ENCODE results near the gene NADK2. TPM values are rescaled to one million over a fixed set of nuclear protein-coding genes. Genes with fewer than 3 reads are reported as not detected.

NADK2 gene
- total and polyA plus RNA-seq, 7 donors: 7.8 to 57.9 (median 39.6) TPM

DNA sequence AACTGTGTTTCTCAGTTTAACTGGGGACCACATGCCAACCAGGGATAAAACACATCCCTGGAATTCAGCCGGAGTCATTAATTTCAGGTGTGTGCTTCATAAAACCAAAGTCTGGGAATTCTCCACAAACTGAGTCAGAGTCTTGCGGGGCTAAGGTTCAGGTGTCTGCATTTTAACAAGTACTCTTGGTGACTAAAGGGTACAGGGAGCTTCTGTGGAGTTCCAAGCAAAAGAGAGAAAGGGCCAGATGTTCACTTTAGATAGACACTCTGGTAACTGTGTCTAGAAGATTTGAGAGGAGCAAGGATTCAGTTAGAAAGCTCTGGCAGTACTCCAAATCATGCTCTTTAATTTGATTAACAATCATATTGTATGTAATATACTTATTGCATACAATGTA, 4.0 kb downstream of the NADK2 start:
- Histone ChIP-seq H3K9me3 (no peaks in the 10 kb centered on the region), H3K27me3 (no peaks in the 10 kb centered on the region), H3K27ac (peak overlapping the region; percentile 99 to 100 (median 99)), H3K36me3 (no peaks in the 10 kb centered on the region), H3K4me3 (no peak overlapping the region), H3K4me1 (peaks cover 0 to 53% (median 46%) of the 10 kb centered on the region in 4 donors)
- TF ChIP-seq, protein P1, sequence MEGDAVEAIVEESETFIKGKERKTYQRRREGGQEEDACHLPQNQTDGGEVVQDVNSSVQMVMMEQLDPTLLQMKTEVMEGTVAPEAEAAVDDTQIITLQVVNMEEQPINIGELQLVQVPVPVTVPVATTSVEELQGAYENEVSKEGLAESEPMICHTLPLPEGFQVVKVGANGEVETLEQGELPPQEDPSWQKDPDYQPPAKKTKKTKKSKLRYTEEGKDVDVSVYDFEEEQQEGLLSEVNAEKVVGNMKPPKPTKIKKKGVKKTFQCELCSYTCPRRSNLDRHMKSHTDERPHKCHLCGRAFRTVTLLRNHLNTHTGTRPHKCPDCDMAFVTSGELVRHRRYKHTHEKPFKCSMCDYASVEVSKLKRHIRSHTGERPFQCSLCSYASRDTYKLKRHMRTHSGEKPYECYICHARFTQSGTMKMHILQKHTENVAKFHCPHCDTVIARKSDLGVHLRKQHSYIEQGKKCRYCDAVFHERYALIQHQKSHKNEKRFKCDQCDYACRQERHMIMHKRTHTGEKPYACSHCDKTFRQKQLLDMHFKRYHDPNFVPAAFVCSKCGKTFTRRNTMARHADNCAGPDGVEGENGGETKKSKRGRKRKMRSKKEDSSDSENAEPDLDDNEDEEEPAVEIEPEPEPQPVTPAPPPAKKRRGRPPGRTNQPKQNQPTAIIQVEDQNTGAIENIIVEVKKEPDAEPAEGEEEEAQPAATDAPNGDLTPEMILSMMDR (IDR thresholded peaks at IDR 0.05): no peak
- TF ChIP-seq POLR2A (IDR thresholded peaks at IDR 0.05) (no peak), POLR2AphosphoS5 (IDR thresholded peaks at IDR 0.05) (no peak), EP300 (IDR thresholded peaks at IDR 0.05) (no peak)
- DNase-seq: no peak
- WGBS, 2 donors: 39 to 77% methylated on average over 2 of the region's 2 CpGs
- intact Hi-C loops (cut with DNase I): no loop called here

- no peak for DNase-seq
- H3K27ac ChIP-seq: peak overlapping the region in 3 of 4 donors; percentile 99 to 100 (median 99)
- H3K4me3 ChIP-seq: no peak overlapping the region
- no peak for TF ChIP-seq POLR2A (IDR thresholded peaks at IDR 0.05)
- TF ChIP-seq, protein P1 (IDR thresholded peaks at IDR 0.05): no peak
- TF ChIP-seq POLR2AphosphoS5 (IDR thresholded peaks at IDR 0.05): no peak
- TF ChIP-seq EP300 (IDR thresholded peaks at IDR 0.05): no peak
- H3K36me3 ChIP-seq: no peaks in the 10 kb centered on the region
- intact Hi-C loops (cut with DNase I): no loop called here
- H3K27me3 ChIP-seq: no peaks in the 10 kb centered on the region
- H3K9me3 ChIP-seq: no peaks in the 10 kb centered on the region
- peaks cover 0 to 47% (median 44%) of the 10 kb centered on the region in 4 donors for H3K4me1 ChIP-seq
Measured at GRCh38 chr5:36236801-36237200, 4.9 kb downstream of the NADK2 start.

DNA sequence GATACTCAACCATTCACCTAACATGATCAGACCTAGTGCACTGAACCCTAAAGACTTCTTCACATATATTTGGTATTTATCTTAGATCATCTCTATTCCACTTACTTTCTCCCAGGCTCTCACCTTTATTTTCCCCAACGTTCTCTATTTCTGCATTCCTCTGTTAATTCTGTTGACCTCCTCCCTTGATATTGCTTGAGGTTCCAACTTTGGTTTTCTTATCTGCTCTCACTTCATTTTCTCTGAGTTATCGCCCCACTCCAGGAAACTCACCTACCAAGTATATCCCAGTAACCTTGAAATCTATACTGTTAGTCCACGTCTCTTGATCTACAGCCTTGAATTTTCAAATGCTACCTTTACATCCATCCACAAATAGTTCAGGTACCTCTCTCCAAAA, 9.2 kb downstream of the NADK2 start:
- H3K4me3 ChIP-seq: no peak overlapping the region
- H3K27ac ChIP-seq: no peak overlapping the region
- H3K9me3 ChIP-seq: no peaks in the 10 kb centered on the region
- H3K36me3 ChIP-seq: no peaks in the 10 kb centered on the region
- DNase-seq: no peak
- 84 to 93% methylated on average over 3 of the region's 3 CpGs for WGBS, 2 donors
- H3K27me3 ChIP-seq: no peaks in the 10 kb centered on the region
- TF ChIP-seq POLR2A (IDR thresholded peaks at IDR 0.05): no peak
- no peak for TF ChIP-seq POLR2AphosphoS5 (IDR thresholded peaks at IDR 0.05)
- TF ChIP-seq EP300 (IDR thresholded peaks at IDR 0.05): no peak
- TF ChIP-seq, protein P1 (IDR thresholded peaks at IDR 0.05): no peak
- intact Hi-C loops (cut with DNase I): no loop called here
- H3K4me1 ChIP-seq: peaks cover 0 to 40% (median 23%) of the 10 kb centered on the region in 4 donors

GRCh38 chr5:36230151-36230790, 11.5 kb downstream of the NADK2 start:
- H3K27ac ChIP-seq: peak overlapping the region in 2 of 4 donors; percentile 9 to 16
- TF ChIP-seq, protein P1 (IDR thresholded peaks at IDR 0.05): no peak
- no peak for TF ChIP-seq EP300 (IDR thresholded peaks at IDR 0.05)
- TF ChIP-seq POLR2AphosphoS5 (IDR thresholded peaks at IDR 0.05): no peak
- no peak for TF ChIP-seq POLR2A (IDR thresholded peaks at IDR 0.05)
- H3K36me3 ChIP-seq: peaks cover 0 to 11% (median 2%) of the 10 kb centered on the region in 4 donors
- H3K4me1 ChIP-seq: peaks cover 0 to 25% (median 7%) of the 10 kb centered on the region in 4 donors
- WGBS, 2 donors: 90 to 97% methylated on average over 1 of the region's 1 CpG
- no peaks in the 10 kb centered on the region for H3K9me3 ChIP-seq
- no peaks in the 10 kb centered on the region for H3K27me3 ChIP-seq
- DNase-seq: no peak
- H3K4me3 ChIP-seq: no peak overlapping the region
- intact Hi-C loops (cut with DNase I): no loop called here

All from sigmoid colon (tissue), 7 donors.